Measurements from ENCODE around the gene SAE1. TPM values are rescaled to one million over a fixed set of nuclear protein-coding genes. Genes with fewer than 3 reads are reported as not detected.
A peak's percentile ranks its signal among the peaks of the same experiment; 100 is the strongest.

The SAE1 gene
- total RNA-seq, 1 experiment from 2014 or later: 140 TPM

DNA sequence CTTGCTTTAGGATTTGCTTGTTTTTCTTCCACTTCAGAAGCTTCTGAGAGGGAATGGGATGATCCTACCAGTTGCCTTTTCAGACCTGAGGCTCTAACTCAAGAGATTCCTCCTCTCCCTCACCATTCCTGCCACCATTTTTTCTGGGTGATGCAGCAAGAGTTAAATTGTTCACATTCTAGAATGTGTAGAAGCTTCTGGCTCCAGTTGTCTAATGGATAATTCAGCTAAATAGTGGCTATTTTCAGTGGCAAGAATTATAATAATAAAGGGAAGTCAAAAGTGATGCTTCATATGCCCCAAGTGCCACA lies 79.5 kb downstream of the SAE1 start:
- BruUV-seq (replicated peaks): no TSS peak
- ChIA-PET CTCF (interaction anchor here (0.9 to 4.4 kb wide), 4 partner anchors 16 to 38 kb away, joined by 5 to 40 read pairs (median 6); no protein-coding TSS in a partner anchor), POLR2A (interaction anchor here (1.6 kb wide), 1 partner anchor 16 kb away, joined by 4 read pairs; no protein-coding TSS in a partner anchor)
- H3K27me3 ChIP-seq (ENCODE audit: control insufficient read depth, insufficient read depth, low read length): no peaks in the 10 kb centered on the region
- intact Hi-C loops (cut with micrococcal nuclease; ENCODE audit: unreplicated experiment) (no loop called here), in situ Hi-C loops (cut with HindIII; ENCODE audit: low pct_unique_long_range_greater_than_20kb, low sequenced_read_pairs) (no loop called here)
- no peaks in the 10 kb centered on the region for H3K9me3 ChIP-seq (ENCODE audit: control insufficient read depth, insufficient read depth, low read depth, low read length)
- H3K36me3 ChIP-seq (ENCODE audit: control insufficient read depth, insufficient read depth, low read length): no peaks in the 10 kb centered on the region
- no peak for TF ChIP-seq POLR2AphosphoS5 (IDR thresholded peaks at IDR 0.05; ENCODE audit: low read depth, low read length)
- TF ChIP-seq SIN3A (IDR thresholded peaks at IDR 0.05; ENCODE audit: borderline replicate concordance, insufficient read depth, low read depth, low read length): no peak
- TF ChIP-seq, protein P1, sequence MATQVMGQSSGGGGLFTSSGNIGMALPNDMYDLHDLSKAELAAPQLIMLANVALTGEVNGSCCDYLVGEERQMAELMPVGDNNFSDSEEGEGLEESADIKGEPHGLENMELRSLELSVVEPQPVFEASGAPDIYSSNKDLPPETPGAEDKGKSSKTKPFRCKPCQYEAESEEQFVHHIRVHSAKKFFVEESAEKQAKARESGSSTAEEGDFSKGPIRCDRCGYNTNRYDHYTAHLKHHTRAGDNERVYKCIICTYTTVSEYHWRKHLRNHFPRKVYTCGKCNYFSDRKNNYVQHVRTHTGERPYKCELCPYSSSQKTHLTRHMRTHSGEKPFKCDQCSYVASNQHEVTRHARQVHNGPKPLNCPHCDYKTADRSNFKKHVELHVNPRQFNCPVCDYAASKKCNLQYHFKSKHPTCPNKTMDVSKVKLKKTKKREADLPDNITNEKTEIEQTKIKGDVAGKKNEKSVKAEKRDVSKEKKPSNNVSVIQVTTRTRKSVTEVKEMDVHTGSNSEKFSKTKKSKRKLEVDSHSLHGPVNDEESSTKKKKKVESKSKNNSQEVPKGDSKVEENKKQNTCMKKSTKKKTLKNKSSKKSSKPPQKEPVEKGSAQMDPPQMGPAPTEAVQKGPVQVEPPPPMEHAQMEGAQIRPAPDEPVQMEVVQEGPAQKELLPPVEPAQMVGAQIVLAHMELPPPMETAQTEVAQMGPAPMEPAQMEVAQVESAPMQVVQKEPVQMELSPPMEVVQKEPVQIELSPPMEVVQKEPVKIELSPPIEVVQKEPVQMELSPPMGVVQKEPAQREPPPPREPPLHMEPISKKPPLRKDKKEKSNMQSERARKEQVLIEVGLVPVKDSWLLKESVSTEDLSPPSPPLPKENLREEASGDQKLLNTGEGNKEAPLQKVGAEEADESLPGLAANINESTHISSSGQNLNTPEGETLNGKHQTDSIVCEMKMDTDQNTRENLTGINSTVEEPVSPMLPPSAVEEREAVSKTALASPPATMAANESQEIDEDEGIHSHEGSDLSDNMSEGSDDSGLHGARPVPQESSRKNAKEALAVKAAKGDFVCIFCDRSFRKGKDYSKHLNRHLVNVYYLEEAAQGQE (IDR thresholded peaks at IDR 0.05; ENCODE audit: insufficient read depth in 1 of 2, low read depth in 2 of 2, low read length in 1 of 2): no peak
- TF ChIP-seq TCF7L2 (IDR thresholded peaks at IDR 0.05; ENCODE audit: low read depth, low read length): no peak
- TF ChIP-seq, protein P2, sequence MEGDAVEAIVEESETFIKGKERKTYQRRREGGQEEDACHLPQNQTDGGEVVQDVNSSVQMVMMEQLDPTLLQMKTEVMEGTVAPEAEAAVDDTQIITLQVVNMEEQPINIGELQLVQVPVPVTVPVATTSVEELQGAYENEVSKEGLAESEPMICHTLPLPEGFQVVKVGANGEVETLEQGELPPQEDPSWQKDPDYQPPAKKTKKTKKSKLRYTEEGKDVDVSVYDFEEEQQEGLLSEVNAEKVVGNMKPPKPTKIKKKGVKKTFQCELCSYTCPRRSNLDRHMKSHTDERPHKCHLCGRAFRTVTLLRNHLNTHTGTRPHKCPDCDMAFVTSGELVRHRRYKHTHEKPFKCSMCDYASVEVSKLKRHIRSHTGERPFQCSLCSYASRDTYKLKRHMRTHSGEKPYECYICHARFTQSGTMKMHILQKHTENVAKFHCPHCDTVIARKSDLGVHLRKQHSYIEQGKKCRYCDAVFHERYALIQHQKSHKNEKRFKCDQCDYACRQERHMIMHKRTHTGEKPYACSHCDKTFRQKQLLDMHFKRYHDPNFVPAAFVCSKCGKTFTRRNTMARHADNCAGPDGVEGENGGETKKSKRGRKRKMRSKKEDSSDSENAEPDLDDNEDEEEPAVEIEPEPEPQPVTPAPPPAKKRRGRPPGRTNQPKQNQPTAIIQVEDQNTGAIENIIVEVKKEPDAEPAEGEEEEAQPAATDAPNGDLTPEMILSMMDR (IDR thresholded peaks at IDR 0.05): no peak
- H3K4me3 ChIP-seq (ENCODE audit: low read depth in 2 of 2, low read length in 2 of 2): no peak overlapping the region
- H3K27ac ChIP-seq (ENCODE audit: low read length): peak overlapping the region; percentile 66
- ATAC-seq (no peak), DNase-seq (ENCODE audit: low read depth, low spot score) (no peak)
- peaks cover 14% of the 10 kb centered on the region for H3K4me1 ChIP-seq (ENCODE audit: control insufficient read depth, insufficient read depth, low read length)

DNA sequence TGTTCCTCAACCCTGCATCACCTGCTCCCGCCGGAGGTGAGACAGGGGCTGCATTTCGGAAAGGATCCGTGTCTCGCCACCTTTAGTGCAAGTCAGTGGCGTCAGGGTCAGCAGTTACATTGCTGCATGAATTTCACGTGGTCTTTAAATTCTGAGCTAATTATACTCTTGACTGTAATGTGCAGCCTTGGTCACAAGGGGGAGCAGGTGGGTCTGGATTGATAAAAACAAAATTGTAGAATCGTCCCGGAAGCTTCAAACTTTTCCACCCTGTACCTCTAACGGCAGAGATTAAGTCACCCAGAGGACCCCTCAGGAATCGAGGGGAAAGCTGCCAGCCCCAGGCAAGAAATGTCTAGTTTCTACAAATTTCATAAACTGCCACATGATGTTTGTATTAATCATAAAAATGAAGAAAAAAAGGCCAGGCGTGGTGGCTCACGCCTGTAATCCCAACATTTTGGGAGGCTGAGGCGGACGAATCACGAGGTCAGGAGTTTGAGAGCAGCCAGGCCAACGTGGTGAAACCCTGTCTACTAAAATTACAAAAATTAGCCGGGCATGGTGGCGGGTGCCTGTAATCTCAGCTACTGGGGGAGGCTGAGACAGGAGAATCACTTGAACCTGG lies 80.2 kb downstream of the SAE1 start:
- Histone ChIP-seq H3K9me3 (ENCODE audit: control insufficient read depth, insufficient read depth, low read depth, low read length) (no peaks in the 10 kb centered on the region), H3K4me3 (ENCODE audit: low read depth in 2 of 2, low read length in 2 of 2) (no peak overlapping the region), H3K36me3 (ENCODE audit: control insufficient read depth, insufficient read depth, low read length) (no peaks in the 10 kb centered on the region), H3K4me1 (ENCODE audit: control insufficient read depth, insufficient read depth, low read length) (peaks cover 14% of the 10 kb centered on the region), H3K27ac (ENCODE audit: low read length) (peak overlapping the region; percentile 66), H3K27me3 (ENCODE audit: control insufficient read depth, insufficient read depth, low read length) (no peaks in the 10 kb centered on the region)
- no TSS peak for BruUV-seq (replicated peaks)
- intact Hi-C loops (cut with micrococcal nuclease; ENCODE audit: unreplicated experiment): no loop called here
- no peak; the same call in 1 of the 2 replicates for TF ChIP-seq POLR2AphosphoS5 (IDR thresholded peaks at IDR 0.05; ENCODE audit: low read depth, low read length)
- TF ChIP-seq TCF7L2 (IDR thresholded peaks at IDR 0.05; ENCODE audit: low read depth, low read length): no peak
- TF ChIP-seq, protein P2 (IDR thresholded peaks at IDR 0.05): peak; percentile 82
- no peak for TF ChIP-seq SIN3A (IDR thresholded peaks at IDR 0.05; ENCODE audit: borderline replicate concordance, insufficient read depth, low read depth, low read length)
- TF ChIP-seq, protein P1 (IDR thresholded peaks at IDR 0.05; ENCODE audit: insufficient read depth in 1 of 2, low read depth in 2 of 2, low read length in 1 of 2): no peak
- DNase-seq (ENCODE audit: low read depth, low spot score) (peak; percentile 73), ATAC-seq (peak; percentile 72)
- in situ Hi-C loops (cut with HindIII; ENCODE audit: low pct_unique_long_range_greater_than_20kb, low sequenced_read_pairs): no loop called here
- ChIA-PET POLR2A (interaction anchor here (1.6 kb wide), 1 partner anchor 15 kb away, joined by 4 read pairs; no protein-coding TSS in a partner anchor), CTCF (interaction anchor here (0.8 to 4.4 kb wide), 7 partner anchors 12 to 43 kb away, joined by 3 to 40 read pairs (median 5); no protein-coding TSS in a partner anchor)

Measured in Panc1 (cell line).